Gastrocnemius medialis (tissue), 4 donors: ENCODE data around the gene CD300E.

ENCODE experiments used
- CTCF ChIP-seq, 5 experiments: fragments of 450-650 bp in 3 of 5; fragments of 200-600 bp in 2 of 5; sonication (generic) in 2 of 5; IDR thresholded peaks in 4 of 5; conservative IDR thresholded peaks in 1 of 5; 1 replicate in 4 of 5; 2 replicates in 1 of 5; pipeline ENCODE4 v1.5.1; 2016 to 2019; ENCODE audit warnings: antibody characterized with exemption in 5 of 5, mild to moderate bottlenecking in 3 of 5, moderate library complexity in 3 of 5
- POLR2A ChIP-seq, 2 donors: fragments of 450-650 bp; IDR thresholded peaks; one replicate each; pipeline ENCODE4 v1.6.1; 2017; ENCODE audit warnings: antibody characterized with exemption in 2 of 2, mild to moderate bottlenecking in 2 of 2, moderate library complexity in 2 of 2

GRCh38 chr17:74641224-74641957 is 17.9 kb upstream of the CD300E start:
- TF ChIP-seq POLR2A (IDR thresholded peaks at IDR 0.05) (no peak), CTCF (IDR thresholded peaks at IDR 0.05 in 4 of 5, conservative IDR thresholded peaks at IDR 0.05 in 1 of 5) (no peak)
